OCI-LY1 (cell line): ENCODE results near the gene TTPAL.

Experiments
- CTCF ChIP-seq: fragments of 200-600 bp; sonication (generic), shearing (Covaris generic); IDR thresholded peaks from 2 replicates; pipeline ENCODE4 v1.5.1; 2017; ENCODE audit warnings: mild to moderate bottlenecking, antibody characterized with exemption, low read length, moderate library complexity, mixed read lengths
- EZH2 ChIP-seq: fragments of 200-600 bp; sonication (generic), shearing (Covaris generic); IDR thresholded peaks from 2 replicates; pipeline ENCODE4 v1.8.0; 2017; ENCODE audit warnings: borderline replicate concordance, mixed run types, mild to moderate bottlenecking, antibody characterized with exemption, low read length, moderate library complexity, mixed read lengths

GRCh38 chr20:44517454-44517853 lies 41.8 kb downstream of the TTPAL start:
- no peak for TF ChIP-seq CTCF
- no peak for TF ChIP-seq EZH2
